GM12878 (cell line): ENCODE data around the gene CD86. TPM values are rescaled to one million over a fixed set of nuclear protein-coding genes. Genes with fewer than 3 reads are reported as not detected.
A peak's percentile ranks its signal among the peaks of the same experiment; 100 is the strongest.

Source experiments
- BACH1 ChIP-seq: fragments of 450-650 bp; IDR thresholded peaks from 2 replicates; pipeline ENCODE4 v1.6.1; 2017; ENCODE audit warnings: mild to moderate bottlenecking, borderline replicate concordance
- BHLHE40 ChIP-seq, 2 experiments: fragments of 450-650 bp in 1 of 2; IDR thresholded peaks; 2 replicates each; pipeline ENCODE4 v1.6.1; 2011 to 2017; ENCODE audit warnings: low read depth in 2 of 2, borderline replicate concordance in 1 of 2, improper control_type of control experiment in 1 of 2, low read length in 1 of 2, mild to moderate bottlenecking in 1 of 2
- CHD2 ChIP-seq: IDR thresholded peaks from 2 replicates; pipeline ENCODE4 v1.6.1; 2011; ENCODE audit warnings: low read depth, low read length, improper control_type of control experiment, borderline replicate concordance
- E2F4 ChIP-seq: IDR thresholded peaks from 2 replicates; pipeline ENCODE4 v1.6.1; 2012; ENCODE audit warnings: low read depth, low read length, improper control_type of control experiment
- E2F8 ChIP-seq: fragments of 450-650 bp; IDR thresholded peaks from 2 replicates; pipeline ENCODE4 v1.6.1; 2018; ENCODE audit warnings: mild to moderate bottlenecking, low read depth, moderate library complexity; ENCODE audit not compliant: partially characterized antibody
- EP300 ChIP-seq, 2 experiments: fragments of 150-350 bp in 1 of 2; IDR thresholded peaks; 2 replicates each; pipeline ENCODE4 v1.6.1; 2011 to 2012; ENCODE audit warnings: low read depth in 2 of 2, low read length in 2 of 2, borderline replicate concordance in 1 of 2, improper control_type of control experiment in 1 of 2, inconsistent platforms in 1 of 2; ENCODE audit not compliant: control insufficient read depth in 1 of 2
- MAX ChIP-seq: IDR thresholded peaks from 2 replicates; pipeline ENCODE4 v1.6.1; 2012; ENCODE audit warnings: low read depth, low read length, improper control_type of control experiment
- PRDM15 ChIP-seq: fragments of 450-650 bp; formaldehyde crosslinking; IDR thresholded peaks from 2 replicates; pipeline ENCODE4 v1.4.0; 2020; ENCODE audit warnings: mild to moderate bottlenecking, moderate library complexity
- SKIL ChIP-seq: fragments of 450-650 bp; IDR thresholded peaks from 2 replicates; pipeline ENCODE4 v1.6.1; 2017; ENCODE audit warnings: mild to moderate bottlenecking, low read depth, inconsistent platforms; ENCODE audit not compliant: poor library complexity, severe bottlenecking
- SPI1 ChIP-seq: IDR thresholded peaks from 2 replicates; pipeline ENCODE4 v1.6.1; 2011; ENCODE audit warnings: low read depth, mild to moderate bottlenecking, low read length, moderate library complexity, borderline replicate concordance; ENCODE audit not compliant: insufficient read depth
- TBL1XR1 ChIP-seq: IDR thresholded peaks from 2 replicates; pipeline ENCODE4 v1.6.1; 2012; ENCODE audit warnings: low read depth, low read length, improper control_type of control experiment
- ZNF217 ChIP-seq: fragments of 450-650 bp; IDR thresholded peaks from 2 replicates; pipeline ENCODE4 v1.6.1; 2017; ENCODE audit warnings: antibody characterized with exemption, mild to moderate bottlenecking
- ZZZ3 ChIP-seq: IDR thresholded peaks from 2 replicates; pipeline ENCODE4 v1.6.1; 2011; ENCODE audit warnings: low read depth; ENCODE audit not compliant: control insufficient read depth, insufficient read length
- polyA plus RNA-seq, 11 experiments: library from polyadenylated mRNA; depleted of rRNA in 4 of 11; unstranded in 6 of 11; stranded (reverse) in 5 of 11; fragments of >200 nt; fragmentation: Nextera tagmentation in 4 of 11; fragmentation: Illumina TruSeq in 1 of 11; extraction: Ambion mirVana in 4 of 11; extraction: Trizol in 1 of 11; gene quantifications; 1 replicate in 1 of 11; 2 replicates in 10 of 11; pipeline versions ENCODE4 v1.2.1 to v1.2.3, GENCODE V29; 2011 to 2016; ENCODE audit warnings: inconsistent platforms in 2 of 11, missing spikeins in 2 of 11, low read depth in 1 of 11
- total RNA-seq, 4 experiments: library from RNA; depleted of rRNA in 3 of 4; stranded (reverse); fragments of >200 nt in 3 of 4; fragmentation: Illumina TruSeq in 1 of 4; extraction: Trizol in 1 of 4; gene quantifications; 2 replicates each; pipeline versions ENCODE4 v1.2.1 to v1.2.3, GENCODE V29; 2013 to 2021
- TF ChIP-seq, protein P1 (sequence below): fragments of 450-650 bp; IDR thresholded peaks from 2 replicates; pipeline ENCODE4 v1.6.1; 2017; ENCODE audit warnings: mild to moderate bottlenecking

The CD86 gene
- total and polyA plus RNA-seq, 10 of the 15 experiments (the other 5 are each of a cell fraction or from before 2014, with no cell fraction given): 40.9 to 100 (median 55.5) TPM

GRCh38 chr3:122030381-122031122 lies 24.6 kb upstream of the CD86 start (continued):
- TF ChIP-seq EP300 (IDR thresholded peaks at IDR 0.05; ENCODE audit: borderline replicate concordance in 1 of 2, control insufficient read depth in 1 of 2, low read depth in 2 of 2, low read length in 2 of 2) (no peak), SPI1 (no peak), PRDM15 (CRISPR knock-in tag) (no peak), BACH1 (no peak), E2F4 (no peak), E2F8 (no peak), SKIL (peak; percentile 70), CHD2 (no peak), ZNF217 (no peak), BHLHE40 (IDR thresholded peaks at IDR 0.05; ENCODE audit: borderline replicate concordance in 1 of 2, low read depth in 2 of 2, low read length in 1 of 2) (no peak), TBL1XR1 (0 out of 2 replicates have a peak, but pooled peaks have one; percentile 33), ZZZ3 (no peak), MAX (no peak)
- TF ChIP-seq, protein P1, sequence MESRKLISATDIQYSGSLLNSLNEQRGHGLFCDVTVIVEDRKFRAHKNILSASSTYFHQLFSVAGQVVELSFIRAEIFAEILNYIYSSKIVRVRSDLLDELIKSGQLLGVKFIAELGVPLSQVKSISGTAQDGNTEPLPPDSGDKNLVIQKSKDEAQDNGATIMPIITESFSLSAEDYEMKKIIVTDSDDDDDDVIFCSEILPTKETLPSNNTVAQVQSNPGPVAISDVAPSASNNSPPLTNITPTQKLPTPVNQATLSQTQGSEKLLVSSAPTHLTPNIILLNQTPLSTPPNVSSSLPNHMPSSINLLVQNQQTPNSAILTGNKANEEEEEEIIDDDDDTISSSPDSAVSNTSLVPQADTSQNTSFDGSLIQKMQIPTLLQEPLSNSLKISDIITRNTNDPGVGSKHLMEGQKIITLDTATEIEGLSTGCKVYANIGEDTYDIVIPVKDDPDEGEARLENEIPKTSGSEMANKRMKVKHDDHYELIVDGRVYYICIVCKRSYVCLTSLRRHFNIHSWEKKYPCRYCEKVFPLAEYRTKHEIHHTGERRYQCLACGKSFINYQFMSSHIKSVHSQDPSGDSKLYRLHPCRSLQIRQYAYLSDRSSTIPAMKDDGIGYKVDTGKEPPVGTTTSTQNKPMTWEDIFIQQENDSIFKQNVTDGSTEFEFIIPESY: no peak
